Fibroblast of skin of right quadriceps (primary cell): ENCODE measurements around the gene FGF19.
"Not testable (repeated sequence)": the region's sequence is repeated elsewhere in the genome, so short reads cannot be mapped to it uniquely, and the experiment has no call there.

Experiments used
- DNase-seq: peaks from one replicate; pipeline ENCODE4 v3.0.0-alpha.2; 2013

FGF19 gene

GRCh38 chr11:69695581-69695980, 8.2 kb downstream of the FGF19 start:
- DNase-seq, result no peak

DNA sequence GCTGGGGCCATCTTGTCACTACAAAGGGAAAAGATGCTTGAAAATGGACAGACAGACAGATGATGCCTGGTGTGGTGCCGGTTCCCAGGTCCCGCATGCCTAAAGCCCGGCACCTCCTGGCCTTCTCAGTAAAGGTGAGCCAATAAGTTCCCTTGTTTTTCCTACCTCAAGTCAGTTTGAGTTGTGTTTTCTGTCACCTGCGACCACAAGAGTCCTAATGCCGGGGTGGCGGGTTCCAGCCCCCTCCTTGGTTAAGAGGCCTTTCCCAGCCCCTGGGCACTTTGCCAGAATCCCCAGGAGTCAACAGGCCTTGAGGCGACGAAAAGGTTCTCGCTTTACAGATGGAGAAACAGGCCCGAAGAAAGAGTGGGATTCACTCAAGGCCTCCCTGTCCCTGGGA, 9.0 kb downstream of the FGF19 start:
- no peak for DNase-seq

DNA sequence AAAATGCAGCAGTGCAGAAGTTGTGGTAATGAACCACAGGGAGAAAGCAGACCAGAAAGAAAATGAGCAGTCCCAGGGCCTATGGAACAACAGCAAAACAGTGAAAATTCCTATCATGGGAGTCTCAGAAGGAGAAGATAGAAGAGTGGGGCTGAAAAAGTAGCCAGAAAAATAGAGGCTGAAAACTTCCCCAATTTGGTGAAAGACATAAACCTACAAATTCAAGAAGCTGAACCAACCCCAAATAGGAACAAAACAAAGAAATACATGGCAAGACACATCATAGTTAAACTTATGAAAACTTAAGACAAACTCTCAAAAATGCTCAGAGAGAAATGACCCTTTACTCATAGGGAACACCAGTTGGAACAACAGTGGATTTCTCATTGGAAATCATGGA, 11.4 kb downstream of the FGF19 start:
- DNase-seq, result no peak

- DNase-seq, result peak; percentile 51
Observed at GRCh38 chr11:69691463-69691862, 12.4 kb downstream of the FGF19 start.

DNA sequence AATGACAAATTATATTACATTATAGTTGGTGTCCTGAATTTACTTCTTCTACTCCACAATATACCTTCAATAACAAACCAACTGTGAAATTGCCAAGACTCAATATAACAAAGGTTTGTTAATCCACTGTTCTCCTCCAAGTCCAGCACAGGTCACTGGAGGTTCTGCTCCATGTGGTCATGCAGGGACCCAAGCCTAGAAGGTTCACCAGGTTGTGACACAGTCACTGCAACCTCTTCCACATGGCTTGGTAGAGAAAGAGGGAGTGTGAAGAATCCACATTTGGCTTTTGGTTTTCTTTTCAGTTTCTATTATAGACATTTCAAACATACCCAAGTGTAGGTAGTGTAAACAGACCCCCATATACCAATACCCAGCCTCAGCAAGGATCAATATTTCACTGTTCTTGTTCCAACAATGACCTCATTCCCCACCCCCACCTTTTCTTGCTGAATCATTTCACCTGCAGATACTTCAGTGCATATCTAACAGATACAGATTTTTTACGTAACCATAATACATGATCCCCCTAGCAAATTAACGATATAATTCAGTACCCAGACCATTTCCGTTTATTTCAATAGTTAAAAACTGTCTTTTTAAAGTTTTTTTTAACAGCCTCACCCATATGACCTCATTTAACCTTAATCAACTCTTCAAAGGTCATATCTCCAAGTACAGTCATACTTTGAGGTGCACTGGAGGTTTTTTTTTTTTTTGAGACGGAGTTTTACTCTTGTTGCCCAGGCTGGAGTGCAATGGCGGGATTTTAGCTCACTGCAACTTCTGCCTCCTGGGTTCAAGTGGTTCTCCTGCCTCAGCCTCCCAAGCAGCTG, 14.1 kb downstream of the FGF19 start:
- no peak for DNase-seq

DNA sequence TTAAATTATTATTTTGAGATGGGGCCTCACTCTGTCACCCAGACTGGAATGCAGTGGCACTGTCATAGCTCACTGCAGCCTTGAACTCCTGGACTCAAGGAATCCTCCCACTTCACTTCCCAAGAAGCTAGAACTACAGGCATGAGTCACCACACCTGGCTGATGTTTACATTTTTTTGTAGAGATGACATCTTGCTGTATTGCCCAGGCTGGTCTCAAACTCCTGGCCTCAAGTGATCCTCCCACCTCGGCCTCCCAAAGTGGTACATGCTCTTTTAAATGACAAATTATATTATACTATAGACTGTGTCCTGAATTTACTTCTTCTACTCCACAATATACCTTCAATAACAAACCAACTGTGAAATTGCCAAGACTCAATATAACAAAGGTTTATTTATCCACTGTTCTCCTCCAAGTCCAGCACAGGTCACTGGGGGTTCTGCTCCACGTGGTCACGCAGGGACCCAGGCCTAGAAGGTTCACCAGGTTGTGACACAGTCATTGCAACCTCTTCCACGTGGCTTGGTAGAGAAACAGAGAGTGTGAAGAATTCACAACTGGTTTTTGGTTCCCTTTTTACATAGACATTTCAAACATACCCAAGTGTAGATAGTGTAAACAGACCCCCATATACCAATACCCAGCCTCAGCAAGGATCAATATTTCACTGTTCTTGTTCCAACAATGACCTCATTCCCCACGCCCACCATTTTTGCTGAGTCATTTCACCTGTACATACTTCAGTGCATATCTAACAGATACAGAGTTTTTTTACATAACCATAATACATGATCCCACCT, 15.7 kb downstream of the FGF19 start:
- not testable (repeated sequence) for DNase-seq

- no peak for DNase-seq
Observed at GRCh38 chr11:69686856-69687255, 17.0 kb downstream of the FGF19 start.

- DNase-seq, result no peak
Observed at GRCh38 chr11:69686452-69686851, 17.4 kb downstream of the FGF19 start.

DNA sequence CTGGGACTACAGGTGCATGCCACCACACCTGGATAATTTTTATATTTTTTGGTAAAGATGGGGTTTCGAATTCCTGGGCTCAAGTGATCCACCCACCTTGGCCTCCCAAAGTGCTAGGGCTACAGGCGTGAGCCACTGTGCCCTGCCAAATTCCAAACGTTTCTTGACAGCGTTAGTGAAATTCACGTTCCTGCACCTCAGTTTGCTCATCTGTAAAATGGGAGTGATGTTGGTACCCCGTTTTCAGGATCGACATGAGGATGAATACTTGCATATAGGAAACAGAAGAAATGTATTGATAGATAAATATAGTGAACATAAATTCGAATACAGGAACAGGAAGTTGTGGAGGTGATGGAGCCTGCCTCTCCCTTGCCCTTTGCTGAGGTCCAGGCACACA, 18.5 kb downstream of the FGF19 start:
- DNase-seq, result no peak

DNA sequence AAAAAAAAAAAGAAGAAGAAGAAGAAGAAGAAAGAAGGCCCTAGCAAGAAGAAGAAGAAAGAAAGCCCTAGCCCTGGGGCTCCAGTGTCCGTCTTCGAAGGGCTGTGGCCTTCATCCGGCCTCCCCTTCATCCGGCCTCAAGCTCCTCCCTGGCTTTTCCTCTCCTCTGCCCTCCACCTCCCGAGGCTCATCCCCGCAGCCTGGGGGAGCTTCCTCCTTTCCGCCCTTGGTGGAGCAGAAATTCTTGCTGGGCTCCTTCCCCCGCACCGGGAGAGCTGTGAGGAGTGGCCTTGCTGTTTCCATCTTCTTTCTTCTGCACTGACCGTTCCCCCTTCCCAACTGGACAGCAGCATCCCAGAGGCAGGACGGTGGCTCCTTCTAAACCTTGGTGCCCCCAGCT, 19.2 kb downstream of the FGF19 start:
- no peak for DNase-seq

GRCh38 chr11:69683764-69684333, 20.0 kb downstream of the FGF19 start:
- DNase-seq, result no peak

DNA sequence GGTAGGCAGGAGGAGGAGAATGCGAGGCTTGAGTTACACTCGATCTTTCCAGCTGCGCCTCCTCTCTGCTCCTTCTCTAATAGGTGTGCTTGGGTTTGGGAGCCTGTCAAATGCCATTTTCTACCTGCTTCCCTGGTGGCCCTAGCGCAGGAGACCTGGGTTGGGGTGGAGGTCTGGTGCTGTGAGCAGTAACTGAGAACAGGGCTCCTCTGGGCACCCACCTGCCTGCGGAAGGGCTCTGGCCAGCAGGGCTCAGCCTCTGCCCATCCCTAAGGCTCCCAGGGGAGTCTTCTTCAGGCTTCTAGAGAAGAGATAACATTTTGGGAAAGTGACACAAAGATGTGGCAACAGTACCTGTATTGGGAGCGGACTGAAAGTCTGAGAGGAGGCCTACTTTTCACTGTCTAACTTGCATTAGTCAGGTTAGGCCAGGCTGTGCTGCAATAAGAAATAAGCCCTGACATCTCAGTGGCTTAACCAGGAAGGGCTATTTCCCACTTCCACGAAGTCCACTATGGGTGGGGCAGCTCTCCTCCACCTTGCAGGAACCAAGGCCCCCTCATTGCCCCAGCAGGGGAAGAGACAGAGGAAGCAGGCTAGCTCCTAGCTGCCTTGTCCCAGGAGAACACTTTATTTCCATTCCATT, 21.0 kb downstream of the FGF19 start:
- no peak for DNase-seq

- DNase-seq, result no peak
Observed at GRCh38 chr11:69682221-69682620, 21.6 kb downstream of the FGF19 start.

DNA sequence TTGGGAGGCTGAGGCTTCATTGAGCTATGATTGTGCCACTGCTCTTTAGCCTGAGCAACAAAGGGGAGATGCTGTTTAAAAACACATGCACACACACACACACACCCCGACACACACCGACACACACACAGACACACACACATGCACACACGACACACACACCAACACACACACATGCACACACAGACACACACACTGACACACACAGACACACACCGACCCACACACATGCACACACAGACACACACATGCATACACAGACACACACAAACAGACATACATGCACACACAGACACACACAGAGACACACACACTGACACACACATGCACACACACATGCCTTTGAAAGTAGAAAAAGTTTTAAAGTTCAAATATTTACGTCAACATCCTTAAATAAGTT, 23.1 kb downstream of the FGF19 start:
- no peak for DNase-seq

- DNase-seq, result no peak
Observed at GRCh38 chr11:69677749-69678148, 26.1 kb downstream of the FGF19 start.

DNA sequence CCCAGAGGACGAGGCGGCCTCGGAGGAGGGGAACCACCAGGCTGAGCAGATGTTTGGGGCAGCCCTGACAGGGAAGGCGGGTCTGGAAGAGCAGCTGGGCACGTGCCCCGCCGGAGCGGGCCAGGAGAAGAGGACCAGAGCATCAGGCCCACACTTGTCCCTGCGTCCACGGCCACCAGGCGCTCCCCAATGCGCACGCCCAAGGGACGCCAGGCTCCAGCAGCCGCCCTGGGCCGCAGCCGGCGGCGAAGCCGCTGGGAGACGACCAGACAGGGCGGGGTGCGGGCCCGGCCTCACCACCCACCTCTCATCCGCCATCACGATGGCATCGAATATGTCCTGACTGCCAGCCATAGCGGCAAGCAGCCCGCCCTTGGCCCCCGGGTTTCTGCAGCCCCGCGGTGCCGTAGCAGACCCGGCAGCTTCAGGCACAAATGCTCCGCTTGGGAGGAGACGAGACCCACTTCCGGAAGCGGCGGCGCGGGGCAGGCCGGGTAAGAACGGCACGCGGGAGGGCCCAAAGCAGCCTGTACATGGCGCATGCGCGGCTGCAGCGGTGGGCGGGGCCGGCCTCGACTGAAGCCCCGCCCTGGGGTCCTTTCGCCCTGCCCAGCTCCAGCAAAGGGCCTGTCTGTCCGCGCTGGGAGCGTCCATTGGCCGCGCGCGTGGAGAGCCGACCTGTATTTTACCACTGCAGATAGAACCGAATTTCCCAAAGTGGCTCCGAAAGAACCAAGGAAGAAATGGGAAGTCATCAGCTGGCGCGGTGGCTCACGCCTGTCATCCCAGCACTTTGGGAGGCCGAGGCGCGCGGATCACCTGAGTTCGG, 28.7 kb downstream of the FGF19 start, which contains the start of gene LTO1:
LTO1 (minus strand) TSS at position 468 of the 829 bp plus-strand sequence; CDS start at position 354, 114 bp downstream.
- DNase-seq, result peak; percentile 94

DNA sequence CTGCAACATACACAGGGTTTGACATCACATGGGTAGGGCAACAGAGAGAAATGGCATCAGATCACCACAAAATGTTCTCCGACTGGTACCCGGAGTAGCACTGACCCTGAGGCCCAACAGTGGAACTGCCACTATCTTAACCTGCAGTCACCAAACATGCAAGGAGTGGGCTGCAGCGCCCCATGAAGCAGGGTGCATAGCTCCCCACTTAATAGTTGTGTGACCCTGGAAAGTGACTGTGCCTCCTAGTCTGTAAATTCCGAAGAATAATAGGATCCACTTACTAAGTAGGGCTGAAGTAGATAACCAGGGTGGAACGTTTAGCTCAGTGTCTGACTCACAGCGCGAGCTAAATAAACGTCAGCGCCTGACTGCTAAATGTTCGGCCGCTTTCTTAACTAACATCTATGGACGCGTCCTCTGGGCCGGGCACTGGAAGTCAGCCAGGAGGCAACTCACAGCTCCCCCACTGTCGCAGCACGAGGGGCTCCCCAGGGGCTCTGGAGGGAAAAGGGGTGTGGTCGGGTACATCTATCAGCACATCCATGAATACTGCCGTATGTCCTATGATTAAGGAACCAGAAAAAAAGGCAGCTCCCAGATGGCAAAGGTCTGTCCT, 29.4 kb downstream of the FGF19 start:
- peak; percentile 57 for DNase-seq

DNA sequence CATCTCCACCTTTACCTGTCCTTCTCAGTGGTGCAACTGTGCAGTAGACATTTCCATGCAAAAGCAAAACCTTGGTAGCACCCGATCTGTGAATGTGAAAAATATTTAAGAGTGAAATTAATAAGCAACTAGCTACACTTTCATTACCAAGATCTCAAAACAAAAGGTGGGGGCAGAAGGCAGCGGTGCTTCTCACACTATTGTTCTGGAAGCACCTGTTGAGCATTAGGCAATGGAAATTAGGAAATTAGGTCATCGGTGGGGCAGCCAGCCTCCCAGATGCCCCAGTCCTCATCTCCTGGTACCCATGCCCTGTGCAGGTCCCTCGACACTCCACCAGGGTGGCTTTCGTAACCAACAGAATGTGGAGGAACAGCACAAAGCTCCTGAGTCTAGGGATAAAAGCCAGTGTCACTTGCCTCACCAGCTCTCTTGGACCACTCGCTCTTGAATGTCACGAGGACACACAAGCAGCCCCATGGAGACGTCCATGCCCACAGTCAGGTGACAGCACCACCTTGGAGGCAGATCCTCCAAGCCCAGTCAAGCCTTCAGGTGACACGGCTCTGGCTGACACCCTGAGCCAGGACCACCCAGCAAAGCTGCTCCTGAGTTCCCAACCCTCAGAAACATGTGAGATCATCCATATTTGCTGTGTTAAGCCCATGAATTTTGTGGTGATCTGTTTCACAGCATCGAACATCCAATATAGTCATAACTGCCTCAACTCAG, 31.9 kb downstream of the FGF19 start:
- no peak for DNase-seq

DNA sequence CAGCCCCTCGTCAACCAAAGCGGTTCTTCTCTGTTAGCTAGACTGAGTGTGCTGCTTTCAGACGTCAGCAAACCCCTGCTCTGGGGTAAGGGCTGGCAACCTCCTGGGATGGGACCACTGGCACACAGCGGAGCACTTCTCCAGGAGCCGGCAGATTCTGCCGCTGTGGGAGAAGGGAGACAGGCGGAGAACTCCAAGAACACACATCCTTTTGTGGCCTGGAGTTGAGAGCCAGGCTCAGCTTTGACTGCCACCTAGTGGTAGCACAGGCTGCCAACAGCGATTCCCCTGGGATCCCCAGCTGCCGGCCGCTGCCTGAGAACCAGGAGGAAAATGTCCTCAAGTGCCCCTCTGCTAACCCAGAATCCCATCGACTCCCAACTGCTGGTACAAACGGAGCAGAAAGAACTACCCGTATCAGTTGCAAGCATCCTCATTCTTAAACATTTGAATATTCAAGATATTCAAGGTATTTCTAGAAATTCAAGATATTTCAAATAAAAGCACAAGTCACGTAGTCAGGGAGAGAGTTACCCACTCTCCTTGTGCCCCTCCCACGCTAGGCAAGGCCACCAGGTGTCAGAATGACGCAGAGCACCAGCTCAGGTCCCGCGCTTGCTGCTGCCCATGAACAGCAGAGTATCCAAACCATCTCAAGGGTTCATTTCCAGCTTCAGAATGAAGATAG, 33.5 kb downstream of the FGF19 start:
- peak; percentile 77 for DNase-seq

- DNase-seq, result no peak
Observed at GRCh38 chr11:69669486-69669885, 34.3 kb downstream of the FGF19 start.
